DMS 273 (cell line): ENCODE results near the gene TPX2.
A peak's percentile ranks its signal among the peaks of the same experiment; 100 is the strongest.
"Not testable (repeated sequence)": the region's sequence is repeated elsewhere in the genome, so short reads cannot be mapped to it uniquely, and the experiment has no call there.

Experiments used
- DNase-seq: peaks from one replicate; lab custom pipeline; 2025; ENCODE audit not compliant: unreplicated experiment; lab: John Stamatoyannopoulos, UW

TPX2 gene

GRCh38 chr20:31720486-31721407 is 18.3 kb upstream of the TPX2 start:
- DNase-seq = peak; percentile 41

GRCh38 chr20:31721408-31722256 is 17.5 kb upstream of the TPX2 start:
- DNase-seq = no peak

- peak; percentile 94 for DNase-seq
Observed at GRCh38 chr20:31722257-31723068, 16.6 kb upstream of the TPX2 start, which contains the start of gene BCL2L1. Gene BCL2L1, minus strand, starts transcription at chr20:31722868. Its CDS starts 650 bp downstream, at chr20:31722218.

GRCh38 chr20:31723069-31723318 is 16.1 kb upstream of the TPX2 start:
- DNase-seq = no peak

GRCh38 chr20:31723319-31724078 is 15.6 kb upstream of the TPX2 start:
- peak; percentile 99 for DNase-seq

- DNase-seq = no peak
Observed at GRCh38 chr20:31731321-31731717, 7.8 kb upstream of the TPX2 start.

- DNase-seq = no peak
Observed at GRCh38 chr20:31739550-31739977, 474 bp downstream of the TPX2 start.

GRCh38 chr20:31740208-31740607 is 1.1 kb downstream of the TPX2 start:
- peak; percentile 33 for DNase-seq

- no peak for DNase-seq
Observed at GRCh38 chr20:31740656-31741323, 1.7 kb downstream of the TPX2 start.

GRCh38 chr20:31746068-31746878 is 7.2 kb downstream of the TPX2 start:
- no peak for DNase-seq

- not testable (repeated sequence) for DNase-seq
Observed at GRCh38 chr20:31747028-31747427, 7.9 kb downstream of the TPX2 start.

- no peak for DNase-seq
Observed at GRCh38 chr20:31747640-31748039, 8.6 kb downstream of the TPX2 start.

- no peak for DNase-seq
Observed at GRCh38 chr20:31749223-31749622, 10.1 kb downstream of the TPX2 start.

GRCh38 chr20:31751126-31751525 is 12.0 kb downstream of the TPX2 start:
- DNase-seq = no peak

GRCh38 chr20:31757254-31757653 is 18.2 kb downstream of the TPX2 start:
- no peak for DNase-seq

GRCh38 chr20:31758521-31758920 is 19.4 kb downstream of the TPX2 start:
- DNase-seq = peak; percentile 16

- no peak for DNase-seq
Observed at GRCh38 chr20:31758991-31759390, 19.9 kb downstream of the TPX2 start.

- no peak for DNase-seq
Observed at GRCh38 chr20:31759836-31760518, 20.9 kb downstream of the TPX2 start.
